HEK293T (cell line): ENCODE data around the gene MAST4.
A peak's percentile ranks its signal among the peaks of the same experiment; 100 is the strongest.

ENCODE experiments used
- CTCF ChIA-PET: fragments of 350-600 bp; formaldehyde crosslinking; extraction: SDS; loops from one replicate; lab custom pipeline; 2021; ENCODE audit warnings: antibody characterized with exemption, inconsistent platforms; lab: Yijun Ruan, JAX
- POLR2A ChIA-PET: fragments of 350-600 bp; formaldehyde crosslinking; extraction: SDS; loops from one replicate; lab custom pipeline; 2020; ENCODE audit warnings: antibody characterized with exemption, inconsistent platforms; lab: Yijun Ruan, JAX
- DNase-seq: peaks from one replicate; pipeline ENCODE4 v3.0.0; 2012; ENCODE audit warnings: mixed read lengths; ENCODE audit errors: extremely low spot score
- ARNT ChIP-seq: fragments of 450-650 bp; IDR thresholded peaks from 2 replicates; pipeline ENCODE4 v1.6.1; 2017; ENCODE audit warnings: mild to moderate bottlenecking
- BHLHE40 ChIP-seq: fragments of 450-650 bp; IDR thresholded peaks from 2 replicates; pipeline ENCODE4 v1.6.1; 2016; ENCODE audit warnings: mild to moderate bottlenecking, moderate library complexity, borderline replicate concordance
- CTBP1 ChIP-seq: fragments of 450-650 bp; IDR thresholded peaks from 2 replicates; pipeline ENCODE4 v1.6.1; 2016; ENCODE audit warnings: borderline replicate concordance
- ELF4 ChIP-seq: fragments of 450-650 bp; IDR thresholded peaks from 2 replicates; pipeline ENCODE4 v1.6.1; 2017; ENCODE audit warnings: antibody characterized with exemption
- FOXA1 ChIP-seq: fragments of 450-650 bp; IDR thresholded peaks from 2 replicates; pipeline ENCODE4 v1.6.1; 2016; ENCODE audit warnings: mild to moderate bottlenecking
- FOXK2 ChIP-seq: fragments of 450-650 bp; IDR thresholded peaks from 2 replicates; pipeline ENCODE4 v1.6.1; 2016; ENCODE audit warnings: mild to moderate bottlenecking
- FOXM1 ChIP-seq: fragments of 450-650 bp; IDR thresholded peaks from 2 replicates; pipeline ENCODE4 v1.6.1; 2017; ENCODE audit warnings: mild to moderate bottlenecking, borderline replicate concordance
- HDGF ChIP-seq: fragments of 450-650 bp; IDR thresholded peaks from 2 replicates; pipeline ENCODE4 v1.6.1; 2017; ENCODE audit warnings: antibody characterized with exemption, borderline replicate concordance
- L3MBTL2 ChIP-seq: fragments of 450-650 bp; conservative IDR thresholded peaks from 2 replicates; pipeline ENCODE4 v1.6.1; 2016; ENCODE audit warnings: mild to moderate bottlenecking
- LEF1 ChIP-seq: fragments of 450-650 bp; IDR thresholded peaks from 2 replicates; pipeline ENCODE4 v1.6.1; 2017; ENCODE audit warnings: mild to moderate bottlenecking, borderline replicate concordance
- NFRKB ChIP-seq: fragments of 450-650 bp; IDR thresholded peaks from 2 replicates; pipeline ENCODE4 v1.6.1; 2016; ENCODE audit warnings: mild to moderate bottlenecking, moderate library complexity
- PKNOX1 ChIP-seq: fragments of 450-650 bp; IDR thresholded peaks from 2 replicates; pipeline ENCODE4 v1.6.1; 2016
- SP1 ChIP-seq: fragments of 450-650 bp; IDR thresholded peaks from 2 replicates; pipeline ENCODE4 v1.6.1; 2017
- SUZ12 ChIP-seq: fragments of 450-650 bp; IDR thresholded peaks from 2 replicates; pipeline ENCODE4 v1.6.1; 2016; ENCODE audit warnings: mild to moderate bottlenecking
- TARDBP ChIP-seq: fragments of 450-650 bp; IDR thresholded peaks from 2 replicates; pipeline ENCODE4 v1.6.1; 2016
- ZNF384 ChIP-seq: fragments of 450-650 bp; IDR thresholded peaks from 2 replicates; pipeline ENCODE4 v1.6.1; 2016

Gene MAST4

GRCh38 chr5:66929995-66930394 lies 333.8 kb downstream of the MAST4 start:
- POLR2A ChIA-PET, result interaction anchor here (0.7 kb wide), 1 partner anchor 71 kb away, joined by 3 read pairs; no protein-coding TSS in a partner anchor

GRCh38 chr5:66931651-66932050 lies 335.5 kb downstream of the MAST4 start:
- TF ChIP-seq CTBP1 (no peak), TARDBP (no peak), FOXM1 (no peak), ELF4 (no peak), SP1 (no peak)
- ChIA-PET CTCF (interaction anchor here (0.6 kb wide), 1 partner anchor 84 kb away, joined by 4 read pairs; no protein-coding TSS in a partner anchor), POLR2A (no interaction called here)
- DNase-seq, result no peak

More at GRCh38 chr5:66929995-66930394, 333.8 kb downstream of the MAST4 start:
- TF ChIP-seq FOXM1 (no peak), SP1 (no peak), ARNT (no peak), FOXK2 (no peak), LEF1 (no peak), NFRKB (no peak), HDGF (no peak), BHLHE40 (no peak), ELF4 (no peak), PKNOX1 (no peak), SUZ12 (no peak), CTBP1 (no peak), FOXA1 (no peak), TARDBP (no peak), L3MBTL2 (no peak), ZNF384 (no peak)
- DNase-seq, result no peak
- CTCF ChIA-PET, result no interaction called here

GRCh38 chr5:66932457-66932856 lies 336.3 kb downstream of the MAST4 start:
- DNase-seq, result no peak
- POLR2A ChIA-PET, result interaction anchor here (1.1 kb wide), 1 partner anchor 92 kb away, joined by 3 read pairs; no protein-coding TSS in a partner anchor
- no peak for TF ChIP-seq CTBP1
- TF ChIP-seq TARDBP, result no peak
- TF ChIP-seq ZNF384, result no peak
- no peak for TF ChIP-seq LEF1
- TF ChIP-seq SUZ12, result no peak
- no peak for TF ChIP-seq ELF4
- no peak for TF ChIP-seq BHLHE40
- no peak for TF ChIP-seq L3MBTL2
- CTCF ChIA-PET, result no interaction called here

- ChIA-PET POLR2A (interaction anchor here (1.1 kb wide), 1 partner anchor 92 kb away, joined by 3 read pairs; no protein-coding TSS in a partner anchor), CTCF (no interaction called here)
- DNase-seq, result no peak
- TF ChIP-seq NFRKB (no peak), L3MBTL2 (no peak), ZNF384 (no peak), SP1 (no peak), TARDBP (no peak), PKNOX1 (no peak)
Measured at GRCh38 chr5:66933066-66933465, 336.9 kb downstream of the MAST4 start.

- POLR2A ChIA-PET, result no interaction called here
- DNase-seq, result no peak
- TF ChIP-seq L3MBTL2 (no peak), ELF4 (no peak), TARDBP (no peak), ARNT (no peak), SUZ12 (no peak), NFRKB (no peak), ZNF384 (no peak), LEF1 (no peak)
- CTCF ChIA-PET, result no interaction called here
Measured at GRCh38 chr5:66939094-66939493, 342.9 kb downstream of the MAST4 start.

- ChIA-PET POLR2A (no interaction called here), CTCF (interaction anchor here (0.7 kb wide), 1 partner anchor 131 kb away, joined by 4 read pairs; no protein-coding TSS in a partner anchor)
- TF ChIP-seq ARNT (no peak), L3MBTL2 (no peak), SP1 (no peak), FOXA1 (no peak)
- DNase-seq, result peak; percentile 26
Measured at GRCh38 chr5:66945389-66946349, 349.5 kb downstream of the MAST4 start.

- no peak for TF ChIP-seq LEF1
- no peak for TF ChIP-seq ELF4
- TF ChIP-seq PKNOX1, result no peak
- no peak for TF ChIP-seq FOXM1
- TF ChIP-seq SP1, result no peak
- TF ChIP-seq L3MBTL2, result no peak
- no peak for TF ChIP-seq SUZ12
- no peak for TF ChIP-seq CTBP1
- TF ChIP-seq NFRKB, result no peak
- TF ChIP-seq HDGF, result no peak
- no peak for TF ChIP-seq ZNF384
- no peak for TF ChIP-seq FOXA1
- TF ChIP-seq BHLHE40, result no peak
- no peak for TF ChIP-seq TARDBP
- TF ChIP-seq ARNT, result no peak
- TF ChIP-seq FOXK2, result no peak
- DNase-seq, result no peak
- CTCF ChIA-PET, result interaction anchor here (1.9 kb wide), 1 partner anchor 12 kb away, joined by 5 read pairs; no protein-coding TSS in a partner anchor
- POLR2A ChIA-PET, result no interaction called here
Measured at GRCh38 chr5:66947458-66947857, 351.3 kb downstream of the MAST4 start.
